T1000 (cell line): ENCODE results near the gene GRIK1.

Experiments used
- DNase-seq: peaks from one replicate; lab custom pipeline; 2025; ENCODE audit warnings: mixed read lengths; lab: John Stamatoyannopoulos, UW

The GRIK1 gene

DNA sequence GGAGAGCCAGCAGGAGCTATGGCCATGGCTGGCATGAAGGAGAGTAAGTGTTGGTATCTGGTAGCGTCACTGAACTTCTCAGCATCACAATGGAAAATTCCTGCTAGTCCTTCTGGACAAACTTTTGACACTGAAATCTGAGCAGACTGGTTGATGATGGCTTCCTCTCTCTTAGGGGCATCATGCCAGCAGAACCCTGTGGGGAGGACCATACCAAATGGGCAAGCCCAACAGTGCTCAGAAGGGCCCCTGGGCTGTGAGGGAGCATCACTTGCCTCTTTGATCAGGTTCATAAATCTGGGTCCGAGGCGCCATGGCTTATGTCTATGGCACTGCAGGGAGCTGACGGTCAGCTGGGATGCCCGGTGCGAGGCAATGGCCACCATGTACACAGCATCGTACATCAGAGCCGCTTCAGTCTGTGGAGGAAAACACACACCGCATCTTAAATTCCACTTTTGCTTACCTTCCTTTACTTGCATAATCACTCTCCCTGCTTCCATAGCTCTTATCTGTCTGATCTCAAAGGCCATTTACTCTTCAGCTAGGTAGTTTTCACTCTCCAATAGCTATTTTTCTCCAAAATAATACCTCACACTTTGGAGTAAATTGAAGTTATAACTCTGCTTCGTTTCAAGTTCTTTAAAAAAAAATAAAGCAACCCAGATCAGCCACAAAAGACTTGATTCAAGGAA lies 297.1 kb downstream of the GRIK1 start:
- no peak for DNase-seq

DNA sequence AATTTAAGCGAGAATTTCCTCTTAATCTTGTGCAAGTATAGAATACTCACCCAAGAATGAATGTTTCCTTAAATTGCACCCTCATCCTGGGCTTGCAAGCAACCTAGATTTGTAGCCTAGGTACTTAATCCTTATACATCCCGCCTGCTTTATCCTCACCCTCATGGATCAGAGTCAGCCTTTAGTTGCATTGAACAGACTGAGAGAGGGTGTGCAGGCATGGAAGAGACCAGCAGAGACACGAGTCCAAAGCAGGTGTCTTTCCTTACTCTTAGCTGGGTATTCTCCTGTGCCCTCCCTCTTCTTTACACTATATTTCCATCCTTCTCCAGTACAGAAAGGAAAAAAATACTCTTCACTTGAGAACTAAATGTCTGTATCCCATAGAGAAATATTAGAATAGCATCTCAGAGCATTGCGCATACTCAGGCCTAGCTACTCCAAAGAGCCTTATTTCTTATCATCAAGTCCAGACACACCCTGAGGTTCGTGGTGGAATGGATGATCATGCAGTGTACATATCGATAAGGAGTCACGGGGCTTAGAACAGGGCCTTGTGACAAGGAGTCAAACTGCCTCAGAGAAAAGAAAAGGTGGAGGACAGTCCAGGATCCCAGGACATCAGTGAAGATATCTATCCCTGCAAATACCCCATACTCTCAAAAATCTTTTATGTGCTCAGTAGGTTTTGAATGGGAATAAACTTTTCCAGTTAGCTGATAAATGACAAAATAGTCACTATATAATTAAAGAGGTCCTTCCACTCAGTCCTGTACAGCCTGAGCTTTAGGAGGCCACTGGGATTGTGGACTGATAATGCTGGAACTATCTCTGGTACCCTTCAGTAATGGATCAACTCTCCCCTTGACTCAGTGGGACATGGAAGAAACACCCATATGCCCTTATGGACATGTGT lies 297.9 kb downstream of the GRIK1 start:
- DNase-seq = no peak

DNA sequence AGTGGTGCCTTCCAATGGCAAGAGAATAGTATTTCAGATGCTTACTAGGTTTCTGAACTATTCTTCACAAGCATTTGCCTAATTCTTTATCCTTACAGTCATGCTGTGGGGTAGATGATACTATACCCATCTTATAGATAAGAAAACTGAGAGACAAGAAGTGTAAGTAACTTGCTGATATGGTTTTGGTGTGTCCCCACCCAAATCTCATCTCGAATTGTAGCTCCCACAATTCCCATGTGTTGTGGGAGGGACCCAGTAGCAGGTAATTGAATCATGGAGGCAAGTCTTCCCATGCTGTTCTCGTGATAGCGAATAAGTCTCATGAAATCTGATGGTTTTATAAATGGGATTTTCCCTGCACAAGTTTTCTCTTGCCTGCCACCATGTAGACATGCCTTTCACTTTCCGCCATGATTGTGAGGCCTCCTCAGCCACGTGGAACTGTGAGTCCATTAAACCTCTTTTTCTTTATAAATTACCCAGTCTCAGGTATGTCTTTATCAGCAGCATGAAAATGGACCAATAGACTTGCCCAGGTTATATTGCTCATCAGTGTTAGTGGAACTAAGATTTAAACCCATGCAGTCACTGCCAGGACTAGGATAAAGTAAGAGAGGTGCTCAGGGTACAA lies 298.7 kb downstream of the GRIK1 start:
- DNase-seq = no peak

DNA sequence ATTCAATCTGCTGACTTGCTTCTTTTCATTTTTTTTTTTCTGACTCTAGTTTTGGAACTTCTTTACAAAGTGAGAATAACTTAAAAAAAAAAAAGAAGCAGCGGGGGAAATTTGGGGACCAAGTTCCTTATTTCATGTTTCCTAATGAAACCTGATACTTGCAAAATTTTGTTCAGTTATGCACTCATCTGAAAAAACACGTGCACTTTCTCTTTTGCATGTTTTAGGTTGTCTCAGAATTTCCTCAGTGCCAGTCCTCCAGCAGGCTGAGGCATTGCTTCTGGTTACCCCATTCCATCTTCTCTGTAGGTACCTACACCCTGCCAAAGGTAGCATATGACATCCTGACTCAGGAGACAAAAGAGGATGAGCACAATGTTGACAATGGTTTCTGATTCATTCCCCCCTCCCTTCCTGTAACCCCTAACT lies 299.7 kb downstream of the GRIK1 start:
- DNase-seq = no peak

DNA sequence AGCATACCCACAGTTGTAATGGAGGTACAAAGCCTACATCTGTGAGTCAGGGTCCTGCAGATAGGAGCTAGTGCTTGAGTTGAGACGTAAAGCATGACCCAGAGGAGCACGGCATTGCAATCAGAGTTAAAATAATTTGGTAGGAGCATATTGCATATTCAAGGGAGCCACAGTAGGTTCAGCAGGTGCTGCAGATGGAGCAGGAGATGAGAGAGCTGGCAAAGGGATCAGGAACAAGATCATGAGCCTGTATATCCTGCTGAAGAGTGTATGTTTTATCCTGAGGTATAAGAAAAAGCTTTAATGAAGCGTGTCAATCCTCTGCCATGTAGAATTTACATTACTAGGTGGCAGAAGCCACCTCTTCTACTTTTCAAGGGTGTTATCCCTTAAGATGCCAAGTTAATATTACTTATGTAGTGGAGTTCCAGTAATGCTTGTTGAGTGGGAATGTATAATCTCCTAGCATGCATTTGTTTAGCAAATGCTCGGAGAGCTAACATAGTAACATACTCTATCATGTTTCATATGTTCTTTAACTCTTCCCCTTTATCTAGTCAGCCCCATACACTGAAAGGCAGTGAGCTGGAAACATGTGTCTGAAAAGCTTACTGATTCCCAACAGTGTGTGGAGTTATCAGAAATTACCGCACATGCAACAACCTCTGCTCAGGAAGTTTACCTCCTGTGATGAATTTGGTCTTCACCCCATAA lies 300.3 kb downstream of the GRIK1 start:
- no peak for DNase-seq

DNA sequence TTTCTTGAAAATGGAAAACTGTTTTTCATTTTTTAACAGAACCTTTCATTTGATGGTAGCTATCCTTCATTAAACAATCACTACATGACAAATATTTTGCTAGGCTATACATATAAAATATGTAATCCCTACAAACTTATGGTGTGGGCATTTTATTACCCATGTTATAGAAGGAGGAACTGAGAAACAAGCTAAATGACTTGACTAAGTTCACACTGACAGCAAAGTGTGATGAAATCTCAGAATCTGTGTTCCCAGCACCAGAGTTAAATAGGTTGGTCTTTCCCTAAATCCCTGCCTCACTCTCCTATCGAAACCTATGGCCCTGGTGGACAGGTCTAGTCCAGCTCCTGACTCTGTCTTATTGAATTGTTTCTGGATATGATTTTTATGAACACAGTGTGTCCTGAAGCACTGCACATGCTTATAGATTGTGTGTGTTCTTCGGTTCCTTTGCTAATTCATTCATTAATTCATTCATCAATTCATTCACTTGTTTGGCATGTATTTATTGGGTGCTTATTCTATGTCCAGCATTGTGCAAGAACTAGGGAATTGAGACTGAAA lies 301.0 kb downstream of the GRIK1 start:
- DNase-seq = no peak

DNA sequence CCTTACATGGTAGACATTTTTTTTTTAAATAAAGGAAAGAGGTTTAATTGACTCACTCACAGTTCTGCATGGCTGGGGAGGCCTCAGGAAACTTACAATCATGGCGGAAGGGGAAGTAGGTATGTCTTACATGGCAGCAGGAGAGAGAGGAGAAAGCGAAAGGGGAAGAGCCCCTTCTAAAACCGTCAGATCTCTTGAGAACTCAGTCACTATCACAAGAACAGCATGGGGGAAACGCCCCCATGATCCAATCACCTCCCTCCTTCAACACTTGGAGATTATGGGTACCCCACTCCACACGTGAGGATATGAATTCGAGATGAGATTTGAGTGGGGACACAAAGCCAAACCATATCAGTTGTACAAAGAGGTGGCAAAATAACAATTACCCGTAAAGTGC lies 301.7 kb downstream of the GRIK1 start:
- no peak for DNase-seq

DNA sequence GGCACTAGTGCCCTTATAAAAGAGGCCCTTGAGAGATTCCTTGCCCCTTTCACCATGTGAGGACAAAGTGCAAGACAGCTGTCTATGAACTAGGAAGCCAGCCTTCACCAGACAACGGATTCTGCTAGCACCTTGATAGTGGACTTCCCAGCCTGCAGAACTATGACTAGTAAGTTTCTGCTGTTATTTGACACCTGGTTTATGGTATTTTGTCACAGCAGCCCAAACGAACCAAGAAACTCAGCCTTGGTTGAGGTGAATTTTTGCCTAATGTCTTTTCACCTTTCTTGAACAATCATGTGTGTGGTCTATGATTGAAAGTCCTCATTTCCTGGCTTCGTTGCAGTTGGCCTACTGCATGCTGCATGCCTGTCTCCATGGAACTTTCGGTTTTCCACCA lies 302.2 kb downstream of the GRIK1 start:
- no peak for DNase-seq

DNA sequence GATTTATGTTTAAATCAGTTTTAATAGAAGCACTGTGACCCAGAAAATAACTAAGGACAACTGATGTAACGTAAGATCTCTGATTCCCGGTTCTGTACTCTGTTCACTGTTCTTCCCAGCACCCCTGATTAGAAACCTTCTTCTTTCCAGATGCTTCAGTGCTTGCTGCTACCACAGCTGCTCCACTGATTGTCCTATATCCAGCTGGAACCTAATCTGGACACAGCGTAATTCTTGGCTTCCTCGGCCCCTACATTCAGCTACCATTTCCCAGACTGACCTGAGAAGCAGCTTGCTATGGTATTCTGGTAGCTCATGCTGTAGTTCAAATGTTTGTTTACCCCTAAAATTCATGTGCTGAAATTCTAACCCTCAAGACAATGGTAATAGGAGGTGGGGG lies 302.7 kb downstream of the GRIK1 start:
- no peak for DNase-seq

DNA sequence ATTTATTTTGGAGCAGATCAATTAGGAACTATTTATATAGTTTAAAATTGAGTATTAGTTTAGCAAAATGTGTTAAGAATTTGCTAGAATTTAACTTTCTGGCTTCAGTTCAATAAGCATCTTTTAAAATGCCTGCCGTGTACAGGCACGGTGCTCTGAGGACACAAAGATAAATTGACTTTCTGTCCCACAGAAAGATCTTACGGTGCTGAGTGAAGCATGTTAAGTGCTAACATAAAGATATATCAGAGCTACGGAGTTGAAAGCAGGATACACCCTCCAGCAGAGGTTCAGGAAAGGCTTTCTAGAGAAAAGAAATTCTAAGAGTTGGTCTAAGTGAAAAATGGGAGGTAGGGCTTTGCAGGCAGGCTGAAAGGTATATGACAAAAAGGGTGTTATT lies 305.4 kb downstream of the GRIK1 start:
- DNase-seq = no peak

DNA sequence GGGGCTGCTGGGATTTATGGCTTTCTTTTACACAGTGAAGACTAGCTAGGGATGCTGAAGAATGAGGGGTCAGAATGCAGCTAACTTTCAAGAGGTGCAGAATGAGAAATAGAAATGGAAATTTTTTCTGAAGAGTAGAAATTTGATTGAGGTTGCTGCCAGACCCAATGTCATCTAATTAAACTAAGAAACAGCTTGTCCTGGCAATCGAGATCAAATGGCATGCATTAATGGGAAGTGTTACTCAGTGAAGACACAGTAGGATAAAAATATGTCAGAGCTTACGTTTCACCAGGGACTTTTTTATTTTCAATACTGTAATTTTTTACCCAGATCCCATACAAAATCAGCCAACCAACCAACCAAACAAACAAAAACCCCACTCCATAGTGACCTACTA lies 306.0 kb downstream of the GRIK1 start:
- no peak for DNase-seq

DNA sequence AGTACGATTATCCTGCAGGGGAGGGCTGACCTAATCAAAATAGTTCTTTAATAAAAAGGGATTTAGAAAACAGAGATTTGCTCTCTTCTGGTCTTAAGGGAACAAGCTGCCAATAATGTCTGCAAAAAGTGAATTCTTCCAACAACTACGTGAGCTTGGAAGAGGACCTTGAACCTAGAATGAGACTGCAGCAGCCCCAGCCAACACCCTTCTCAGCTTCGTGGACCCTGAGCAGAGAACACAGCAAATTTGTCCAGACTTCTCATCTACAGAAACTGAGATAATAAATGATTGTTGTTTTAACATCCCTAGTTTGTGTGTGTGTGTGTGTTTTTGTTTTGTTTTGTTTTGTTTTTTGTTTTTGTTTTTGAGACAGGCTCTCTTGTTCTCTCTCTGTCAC lies 309.4 kb downstream of the GRIK1 start:
- DNase-seq = no peak

DNA sequence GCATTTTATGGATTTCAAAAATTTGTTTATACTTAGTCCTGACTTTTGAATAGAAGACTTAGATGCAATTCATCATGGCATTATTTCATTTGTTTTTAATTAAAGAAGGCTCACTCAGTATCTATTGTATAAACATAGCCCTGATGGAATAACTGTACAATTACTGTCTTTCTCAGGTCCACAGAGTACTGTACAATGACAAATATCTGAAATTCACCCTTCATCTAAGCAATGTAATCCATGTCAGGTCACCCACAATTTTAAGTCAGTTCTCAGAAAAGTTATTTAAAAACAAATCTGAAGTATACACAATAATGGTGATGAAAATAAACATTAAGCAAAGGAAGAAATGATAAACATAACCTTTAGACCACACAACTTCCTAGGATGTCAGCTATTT lies 311.9 kb downstream of the GRIK1 start:
- DNase-seq = no peak

DNA sequence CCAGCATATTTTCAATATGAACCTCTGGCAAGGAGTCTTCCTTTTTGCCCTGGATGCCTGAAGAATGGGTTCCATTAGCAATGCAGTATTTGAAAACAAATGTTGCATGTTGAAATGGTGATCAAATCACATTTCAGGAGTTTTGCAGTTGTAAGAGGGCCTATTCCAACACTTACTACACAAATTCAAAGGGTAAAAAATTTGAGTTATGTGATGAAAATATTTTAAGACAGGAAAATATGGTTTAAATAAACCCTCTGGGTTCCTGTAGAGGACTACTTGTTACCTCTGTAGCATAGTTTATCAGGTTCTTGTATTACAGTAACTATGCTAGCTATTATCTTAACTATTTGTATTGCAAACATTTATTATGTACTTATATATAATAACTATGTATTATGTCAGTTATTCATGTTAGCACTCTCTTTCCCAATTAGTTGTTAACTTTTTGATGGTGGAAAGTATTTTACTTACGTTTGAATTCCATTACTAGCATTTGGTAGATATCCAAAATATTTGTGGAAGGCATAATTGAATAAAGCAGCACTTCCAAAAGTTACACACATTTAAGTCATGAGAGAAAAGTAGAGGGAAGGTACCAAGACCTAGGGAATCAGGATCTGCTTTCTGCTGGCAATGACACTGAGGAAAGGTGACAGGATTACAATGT lies 312.9 kb downstream of the GRIK1 start:
- DNase-seq = no peak

DNA sequence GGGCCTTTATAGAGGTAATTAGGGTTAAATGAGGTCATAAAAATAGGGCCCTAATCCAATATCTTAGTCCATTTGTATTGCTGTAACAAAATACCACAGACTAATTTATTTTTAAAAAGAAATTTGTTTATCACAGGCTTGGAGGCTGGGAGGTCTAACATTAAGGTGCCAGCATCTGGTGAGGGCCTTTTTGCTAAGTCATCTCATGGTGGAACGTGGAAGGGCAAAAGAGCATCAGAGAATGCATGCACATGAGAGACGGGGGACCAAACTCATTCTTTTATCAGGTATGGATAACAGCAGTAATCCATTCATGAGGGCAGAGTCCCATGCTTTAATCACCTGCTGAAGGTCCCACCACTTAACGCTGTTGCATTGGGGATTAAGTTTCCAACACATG lies 313.8 kb downstream of the GRIK1 start:
- DNase-seq = no peak

DNA sequence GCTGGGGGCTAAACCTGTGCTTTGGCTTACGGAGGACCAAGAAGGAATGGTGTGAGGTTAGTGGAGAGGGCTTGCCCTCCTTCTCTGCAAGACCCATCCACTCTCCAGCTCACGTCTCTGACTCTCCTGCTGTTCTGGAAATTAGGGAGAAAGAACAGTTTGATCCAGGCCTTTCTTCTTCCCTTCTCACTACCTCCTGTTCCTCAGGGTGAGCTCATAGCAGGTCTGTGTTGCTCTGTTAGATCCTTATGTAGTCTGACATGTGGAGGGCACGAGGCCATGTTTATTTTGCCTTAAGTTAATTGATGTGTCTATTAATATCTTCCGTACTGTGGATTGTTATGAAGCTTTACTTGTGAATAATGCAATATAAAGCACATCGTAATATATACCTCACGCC lies 315.0 kb downstream of the GRIK1 start:
- DNase-seq = no peak

DNA sequence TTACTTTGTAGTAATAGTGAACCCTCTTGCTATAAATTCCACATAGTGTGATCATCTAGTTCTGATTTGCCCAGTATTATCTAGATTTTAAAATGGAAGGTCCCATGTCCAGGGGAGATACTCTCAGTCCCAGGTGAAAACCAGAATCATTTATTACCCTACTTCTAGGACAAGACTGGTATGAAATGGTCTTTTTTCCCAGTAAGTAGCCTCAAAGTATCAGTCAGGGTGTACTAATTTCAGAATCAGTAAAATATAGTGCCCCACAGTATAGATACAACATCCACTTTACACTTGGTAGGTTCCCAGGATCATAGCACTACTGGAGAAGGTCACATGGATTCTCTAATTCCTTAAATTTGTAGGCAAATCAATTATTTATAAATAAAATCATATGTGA lies 318.3 kb downstream of the GRIK1 start:
- no peak for DNase-seq

DNA sequence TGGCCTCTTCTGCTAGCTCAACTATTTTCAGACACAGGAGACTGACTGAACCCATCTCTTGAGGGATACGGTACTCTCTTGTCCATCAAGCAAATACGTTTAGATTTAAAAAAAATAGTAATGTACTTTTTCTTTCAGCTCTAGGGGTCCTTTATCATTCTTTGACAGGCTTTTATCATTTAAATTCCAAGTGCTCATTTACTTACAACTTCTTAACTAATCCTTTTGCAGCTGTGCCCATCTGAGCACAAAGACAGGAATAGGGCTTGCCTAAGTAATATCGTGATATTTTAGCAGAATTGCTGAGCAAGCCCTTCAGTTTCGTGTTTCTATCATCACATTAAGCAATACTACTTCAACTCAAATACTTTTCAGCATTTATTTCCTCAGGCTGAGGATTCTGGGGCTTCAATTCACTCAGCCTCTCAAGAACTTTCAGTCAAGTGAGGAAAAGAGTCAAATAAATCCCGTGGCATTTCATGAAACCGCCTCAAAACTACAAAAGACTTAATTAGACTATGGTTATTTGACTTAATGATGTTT lies 323.5 kb downstream of the GRIK1 start:
- no peak for DNase-seq

DNA sequence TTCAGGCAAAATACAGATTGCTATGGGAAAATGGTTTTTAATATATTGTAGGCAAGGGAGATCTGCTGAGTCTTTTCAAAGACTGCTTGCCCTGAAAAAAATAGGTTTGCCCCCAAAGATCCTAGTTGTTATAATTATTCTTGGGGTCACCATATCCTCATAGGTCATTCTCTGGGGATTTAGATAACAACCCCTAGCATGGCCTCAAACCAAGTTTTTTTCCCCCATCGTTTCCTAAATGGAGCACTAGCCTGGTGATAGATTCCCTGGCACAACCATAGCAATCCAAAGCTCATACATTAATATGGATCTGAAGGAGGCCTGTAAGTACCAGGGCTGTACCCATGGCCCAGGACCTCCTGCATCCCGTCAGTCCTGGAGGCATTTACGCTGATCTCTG lies 325.9 kb downstream of the GRIK1 start:
- no peak for DNase-seq

DNA sequence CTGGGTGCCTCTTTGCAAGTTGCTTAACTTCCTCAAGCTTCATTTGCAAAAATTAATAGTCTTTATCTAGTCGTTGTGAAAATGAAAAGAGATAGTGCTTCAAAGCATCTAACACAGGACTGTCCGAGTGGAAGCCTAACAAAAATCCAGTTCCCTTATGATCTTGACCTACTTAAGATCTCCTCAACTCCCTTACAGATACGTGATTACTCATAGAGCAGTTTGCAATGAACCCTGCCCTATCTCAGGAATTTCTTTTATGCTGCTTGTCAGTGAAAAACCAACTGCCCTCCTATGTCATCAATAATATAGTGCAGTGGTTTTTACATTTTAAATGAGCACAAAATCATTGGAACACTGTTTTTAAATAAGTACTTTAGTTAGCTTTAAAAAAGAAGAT lies 326.8 kb downstream of the GRIK1 start:
- DNase-seq = no peak

DNA sequence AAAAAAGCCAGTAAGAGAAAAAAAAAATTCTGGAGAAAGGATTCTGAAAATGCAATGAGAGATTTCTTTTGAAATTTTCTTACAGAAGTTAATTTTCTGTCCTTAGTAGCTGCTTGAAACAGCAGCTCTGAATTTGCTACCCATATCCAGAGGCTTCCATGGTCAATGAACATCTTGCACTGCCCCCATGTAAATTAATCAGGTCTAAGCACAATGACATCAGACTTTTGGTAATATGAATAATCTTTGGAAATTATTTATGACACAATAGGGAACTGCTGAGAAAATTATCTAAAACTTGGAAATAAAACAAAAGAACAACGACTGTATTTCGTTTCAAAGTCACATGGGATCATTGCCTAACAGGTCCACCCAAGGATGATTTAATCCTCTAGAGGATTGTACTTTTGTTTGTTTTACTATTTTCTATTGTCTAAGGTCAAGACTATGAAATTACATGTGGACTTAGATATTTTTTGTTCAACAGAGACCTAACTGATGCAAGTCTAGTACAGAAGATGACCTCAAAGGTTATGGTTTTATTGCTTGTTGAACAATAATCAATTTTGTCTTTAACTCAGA lies 328.9 kb downstream of the GRIK1 start:
- DNase-seq = no peak
